SK-N-SH (cell line): ENCODE data around the gene EP300. TPM values are rescaled to one million over a fixed set of nuclear protein-coding genes. Genes with fewer than 3 reads are reported as not detected.

Experiments
- CTCF ChIA-PET: fragments of 300-600, 350-600 bp; formaldehyde crosslinking; extraction: SDS; loops from one replicate; lab custom pipeline; 2021; lab: Yijun Ruan, JAX
- POLR2A ChIA-PET: fragments of 350-600 bp; sonication (Branson Sonifier 250); formaldehyde crosslinking; extraction: SDS; loops from one replicate; lab custom pipeline; 2020; ENCODE audit warnings: antibody characterized with exemption, inconsistent platforms; lab: Yijun Ruan, JAX
- DNase-seq: peaks from one replicate; pipeline ENCODE4 v3.0.0; 2012
- H2AFZ ChIP-seq: fragments of 200-600 bp; sonication (generic); 2 replicates; pipeline ENCODE4 v1.8.1; 2016; ENCODE audit warnings: antibody characterized with exemption, mild to moderate bottlenecking, low read depth
- H3F3A ChIP-seq: fragments of 200-600 bp; sonication (generic); replicated peaks from 2 replicates; pipeline ENCODE3; 2016; ENCODE audit warnings: antibody characterized with exemption, mild to moderate bottlenecking; ENCODE audit not compliant: insufficient read depth
- H3K27ac ChIP-seq, 2 experiments: fragments of 200-500 bp in 1 of 2; fragments of 200-600 bp in 1 of 2; sonication (Bioruptor generic) in 1 of 2; sonication (generic), shearing (Covaris generic) in 1 of 2; 2 replicates each; pipeline versions ENCODE4 v1.5.1 to v1.6.1; 2014 to 2016; ENCODE audit warnings: low read depth in 2 of 2, inconsistent platforms in 1 of 2, low read length in 1 of 2, mild to moderate bottlenecking in 1 of 2, mixed read lengths in 1 of 2
- H3K27me3 ChIP-seq: fragments of 200-600 bp; sonication (generic), shearing (Covaris generic); 2 replicates; pipeline ENCODE4 v1.6.1; 2016; ENCODE audit warnings: mixed run types; ENCODE audit not compliant: insufficient read depth
- H3K36me3 ChIP-seq, 2 experiments: fragments of 200-500 bp in 1 of 2; fragments of 200-600 bp in 1 of 2; sonication (Bioruptor generic) in 1 of 2; sonication (generic) in 1 of 2; replicated peaks in 1 of 2; 2 replicates each; pipeline versions ENCODE3 to v1.5.1; 2014 to 2016; ENCODE audit warnings: low read length in 1 of 2, mild to moderate bottlenecking in 1 of 2; ENCODE audit not compliant: insufficient read depth in 2 of 2, control insufficient read depth in 1 of 2
- H3K4me1 ChIP-seq, 2 experiments: fragments of 200-500 bp in 1 of 2; fragments of 200-600 bp in 1 of 2; sonication (Bioruptor generic) in 1 of 2; sonication (generic), shearing (Covaris generic) in 1 of 2; 2 replicates each; pipeline versions ENCODE4 v1.5.1 to v1.6.1; 2014 to 2016; ENCODE audit warnings: low read depth in 1 of 2, low read length in 1 of 2, mixed run types in 1 of 2; ENCODE audit not compliant: insufficient read depth in 2 of 2, control insufficient read depth in 1 of 2
- H3K4me2 ChIP-seq: fragments of 200-600 bp; sonication (generic), shearing (Covaris generic); 2 replicates; pipeline ENCODE4 v1.6.1; 2017; ENCODE audit warnings: mixed run types
- H3K4me3 ChIP-seq, 2 experiments: fragments of 200-500 bp in 1 of 2; fragments of 200-600 bp in 1 of 2; sonication (Bioruptor generic) in 1 of 2; sonication (generic), shearing (Covaris generic) in 1 of 2; 2 replicates each; pipeline versions ENCODE4 v1.5.1 to v1.8.1; 2014 to 2016; ENCODE audit warnings: low read depth in 2 of 2, inconsistent platforms in 1 of 2, low read length in 1 of 2, mild to moderate bottlenecking in 1 of 2, mixed read lengths in 1 of 2, moderate library complexity in 1 of 2
- H3K79me2 ChIP-seq: fragments of 200-600 bp; sonication (generic); 2 replicates; pipeline ENCODE4 v1.8.1; 2017; ENCODE audit warnings: mild to moderate bottlenecking; ENCODE audit not compliant: insufficient read depth
- H3K9ac ChIP-seq: fragments of 200-600 bp; sonication (generic); 2 replicates; pipeline ENCODE4 v1.6.1; 2017; ENCODE audit warnings: mixed run types
- H3K9me2 ChIP-seq: fragments of 200-600 bp; sonication (generic); 2 replicates; pipeline ENCODE4 v1.6.1; 2017; ENCODE audit warnings: mixed run types
- H3K9me3 ChIP-seq: fragments of 200-600 bp; sonication (generic); 2 replicates; pipeline ENCODE4 v1.6.1; 2017; ENCODE audit warnings: mixed run types, mild to moderate bottlenecking, moderate library complexity
- H4K20me1 ChIP-seq: fragments of 200-600 bp; sonication (generic); 2 replicates; pipeline ENCODE4 v1.6.1; 2017; ENCODE audit warnings: mild to moderate bottlenecking, mixed run types; ENCODE audit not compliant: insufficient read depth
- CHD2 ChIP-seq: fragments of 150-350 bp; IDR thresholded peaks from 2 replicates; pipeline ENCODE4 v1.6.1; 2018; ENCODE audit warnings: low read length; ENCODE audit not compliant: partially characterized antibody
- EP300 ChIP-seq, 2 experiments: IDR thresholded peaks; 2 replicates each; pipeline versions ENCODE4 v1.4.0 to v1.6.1; 2012; ENCODE audit warnings: borderline replicate concordance in 1 of 2, low read depth in 1 of 2, low read length in 1 of 2
- EZH2phosphoT487 ChIP-seq: fragments of 200-600 bp; sonication (generic); IDR thresholded peaks from 2 replicates; pipeline ENCODE4 v1.6.1; 2017; ENCODE audit warnings: low read depth, mixed run types, mild to moderate bottlenecking, antibody characterized with exemption, moderate library complexity, borderline replicate concordance
- FOXJ3 ChIP-seq: sonication (generic); formaldehyde crosslinking; IDR thresholded peaks from 2 replicates; pipeline ENCODE4 v1.5.1; 2020; ENCODE audit warnings: mild to moderate bottlenecking, missing genetic modification reagents
- GATA2 ChIP-seq: sonication (generic); formaldehyde crosslinking; IDR thresholded peaks from 2 replicates; pipeline ENCODE4 v1.5.0; 2020; ENCODE audit warnings: mild to moderate bottlenecking, missing genetic modification reagents
- JUND ChIP-seq: IDR thresholded peaks from 2 replicates; pipeline ENCODE4 v1.4.0; 2012
- MEF2A ChIP-seq: IDR thresholded peaks from 2 replicates; pipeline ENCODE4 v1.4.0; 2012; ENCODE audit warnings: low read depth, borderline replicate concordance
- MXI1 ChIP-seq: IDR thresholded peaks from 2 replicates; pipeline ENCODE4 v1.6.1; 2012; ENCODE audit warnings: mild to moderate bottlenecking, low read depth, low read length, improper control_type of control experiment
- NRF1 ChIP-seq: IDR thresholded peaks from 2 replicates; pipeline ENCODE4 v1.6.1; 2012; ENCODE audit warnings: low read depth, mild to moderate bottlenecking, low read length
- RAD21 ChIP-seq: IDR thresholded peaks from 2 replicates; pipeline ENCODE4 v1.6.1; 2012; ENCODE audit warnings: mild to moderate bottlenecking, low read length
- RXRA ChIP-seq: IDR thresholded peaks from 2 replicates; pipeline ENCODE4 v1.4.0; 2012; ENCODE audit warnings: low read depth, mild to moderate bottlenecking, borderline replicate concordance
- SIN3A ChIP-seq: IDR thresholded peaks from 2 replicates; pipeline ENCODE4 v1.6.1; 2012; ENCODE audit warnings: low read depth, mild to moderate bottlenecking, low read length, moderate library complexity, borderline replicate concordance
- TCF12 ChIP-seq: IDR thresholded peaks from 2 replicates; pipeline ENCODE4 v1.4.0; 2012
- TEAD4 ChIP-seq: IDR thresholded peaks from 2 replicates; pipeline ENCODE4 v1.4.0; 2012; ENCODE audit warnings: mild to moderate bottlenecking, borderline replicate concordance; ENCODE audit not compliant: insufficient read depth
- USF2 ChIP-seq: fragments of 150-350 bp; IDR thresholded peaks from 2 replicates; pipeline ENCODE4 v1.6.1; 2017; ENCODE audit warnings: antibody characterized with exemption, low read length, low read depth, borderline replicate concordance
- YY1 ChIP-seq: IDR thresholded peaks from 2 replicates; pipeline ENCODE4 v1.4.0; 2012; ENCODE audit warnings: low read depth, mild to moderate bottlenecking
- WGBS: methylation state at CpG from one replicate; pipeline ENCODE4 v1.1.6; 2017; ENCODE audit warnings: low lambda C conversion rate; 5-methylcytosine and 5-hydroxymethylcytosine counted together
- polyA plus RNA-seq, 3 experiments: library from polyadenylated mRNA; depleted of rRNA; stranded (reverse); fragments of >200 nt; gene quantifications; 2 replicates each; pipeline ENCODE4 v1.2.3, GENCODE V29; 2012
- TF ChIP-seq, protein P1 (sequence below): IDR thresholded peaks from 2 replicates; pipeline ENCODE4 v1.6.1; 2012; ENCODE audit warnings: mild to moderate bottlenecking, low read depth, low read length, moderate library complexity
- TF ChIP-seq, protein P2 (sequence below): IDR thresholded peaks from 2 replicates; pipeline ENCODE4 v1.4.0; 2012; ENCODE audit warnings: low read depth, borderline replicate concordance
- TF ChIP-seq, protein P3 (sequence below): IDR thresholded peaks from 2 replicates; pipeline ENCODE4 v1.4.0; 2012; ENCODE audit warnings: low read depth
- TF ChIP-seq, protein P4 (sequence below): IDR thresholded peaks from 2 replicates; pipeline ENCODE4 v1.4.0; 2012; ENCODE audit warnings: low read depth, borderline replicate concordance
- TF ChIP-seq, protein P5 (sequence below): fragments of 150-350 bp; IDR thresholded peaks from 2 replicates; pipeline ENCODE4 v1.6.1; 2016; ENCODE audit warnings: mild to moderate bottlenecking, low read depth, low read length

Gene EP300
- polyA plus RNA-seq, 1 of the 3 experiments (the other 2 are of a cell fraction): 7.1 TPM

GRCh38 chr22:41057076-41057475 is 35.3 kb upstream of the EP300 start:
- POLR2A ChIA-PET: no interaction called here
- Histone ChIP-seq H3K9ac (no peak overlapping the region), H3K27me3 (no peaks in the 10 kb centered on the region), H3K4me2 (no peak overlapping the region), H3K27ac (no peak overlapping the region), H3K36me3 (no peaks in the 10 kb centered on the region), H3K9me3 (no peaks in the 10 kb centered on the region), H3K9me2 (no peaks in the 10 kb centered on the region), H3K79me2 (no peaks in the 10 kb centered on the region)
- DNase-seq: no peak
- TF ChIP-seq TCF12 (no peak), JUND (no peak)
- TF ChIP-seq, all 33 proteins: peak for 0
- no peak overlapping the region for H3K4me3 ChIP-seq
- H3F3A ChIP-seq: no peaks in the 10 kb centered on the region
- CTCF ChIA-PET: no interaction called here
- no peak overlapping the region for H2AFZ ChIP-seq
- no peaks in the 10 kb centered on the region for H3K4me1 ChIP-seq
- no peaks in the 10 kb centered on the region for H4K20me1 ChIP-seq

DNA sequence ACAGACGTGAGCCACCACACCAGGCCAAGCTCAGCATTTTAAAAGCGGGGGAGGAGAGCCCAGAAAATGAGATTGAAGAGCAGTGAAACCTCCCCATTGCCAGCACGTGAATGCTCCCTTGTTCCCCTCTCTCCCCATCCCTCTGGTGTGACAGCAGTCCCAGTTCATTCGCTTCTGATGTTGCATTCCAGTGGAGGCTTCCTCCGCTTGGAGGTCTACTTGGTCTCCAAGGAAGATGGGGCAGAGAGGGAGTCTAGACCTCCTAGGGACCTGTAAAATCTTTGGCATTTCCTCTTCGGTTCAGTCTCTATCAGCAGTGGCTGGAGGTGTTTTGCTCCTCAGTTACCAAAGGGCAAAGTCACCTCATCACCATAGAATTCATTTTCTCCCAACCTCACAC is 30.2 kb upstream of the EP300 start:
- H3K9me2 ChIP-seq: no peaks in the 10 kb centered on the region
- H3K9me3 ChIP-seq: no peaks in the 10 kb centered on the region
- POLR2A ChIA-PET: no interaction called here
- H3K4me1 ChIP-seq: no peaks in the 10 kb centered on the region
- no peak overlapping the region for H3K9ac ChIP-seq
- H2AFZ ChIP-seq: no peak overlapping the region
- no peaks in the 10 kb centered on the region for H4K20me1 ChIP-seq
- no peak overlapping the region for H3K4me3 ChIP-seq
- no peak overlapping the region for H3K4me2 ChIP-seq
- TF ChIP-seq, protein P1, sequence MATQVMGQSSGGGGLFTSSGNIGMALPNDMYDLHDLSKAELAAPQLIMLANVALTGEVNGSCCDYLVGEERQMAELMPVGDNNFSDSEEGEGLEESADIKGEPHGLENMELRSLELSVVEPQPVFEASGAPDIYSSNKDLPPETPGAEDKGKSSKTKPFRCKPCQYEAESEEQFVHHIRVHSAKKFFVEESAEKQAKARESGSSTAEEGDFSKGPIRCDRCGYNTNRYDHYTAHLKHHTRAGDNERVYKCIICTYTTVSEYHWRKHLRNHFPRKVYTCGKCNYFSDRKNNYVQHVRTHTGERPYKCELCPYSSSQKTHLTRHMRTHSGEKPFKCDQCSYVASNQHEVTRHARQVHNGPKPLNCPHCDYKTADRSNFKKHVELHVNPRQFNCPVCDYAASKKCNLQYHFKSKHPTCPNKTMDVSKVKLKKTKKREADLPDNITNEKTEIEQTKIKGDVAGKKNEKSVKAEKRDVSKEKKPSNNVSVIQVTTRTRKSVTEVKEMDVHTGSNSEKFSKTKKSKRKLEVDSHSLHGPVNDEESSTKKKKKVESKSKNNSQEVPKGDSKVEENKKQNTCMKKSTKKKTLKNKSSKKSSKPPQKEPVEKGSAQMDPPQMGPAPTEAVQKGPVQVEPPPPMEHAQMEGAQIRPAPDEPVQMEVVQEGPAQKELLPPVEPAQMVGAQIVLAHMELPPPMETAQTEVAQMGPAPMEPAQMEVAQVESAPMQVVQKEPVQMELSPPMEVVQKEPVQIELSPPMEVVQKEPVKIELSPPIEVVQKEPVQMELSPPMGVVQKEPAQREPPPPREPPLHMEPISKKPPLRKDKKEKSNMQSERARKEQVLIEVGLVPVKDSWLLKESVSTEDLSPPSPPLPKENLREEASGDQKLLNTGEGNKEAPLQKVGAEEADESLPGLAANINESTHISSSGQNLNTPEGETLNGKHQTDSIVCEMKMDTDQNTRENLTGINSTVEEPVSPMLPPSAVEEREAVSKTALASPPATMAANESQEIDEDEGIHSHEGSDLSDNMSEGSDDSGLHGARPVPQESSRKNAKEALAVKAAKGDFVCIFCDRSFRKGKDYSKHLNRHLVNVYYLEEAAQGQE: no peak
- TF ChIP-seq RXRA (no peak), MEF2A (no peak), GATA2 (CRISPR knock-in tag) (no peak), TEAD4 (no peak), USF2 (no peak), RAD21 (no peak), EP300 (IDR thresholded peaks at IDR 0.05; ENCODE audit: borderline replicate concordance in 1 of 2, low read depth in 1 of 2, low read length in 1 of 2) (no peak), SIN3A (no peak), YY1 (no peak), EZH2phosphoT487 (no peak), TCF12 (no peak), MXI1 (no peak), NRF1 (no peak), CHD2 (no peak), FOXJ3 (CRISPR knock-in tag) (no peak)
- TF ChIP-seq, protein P2, sequence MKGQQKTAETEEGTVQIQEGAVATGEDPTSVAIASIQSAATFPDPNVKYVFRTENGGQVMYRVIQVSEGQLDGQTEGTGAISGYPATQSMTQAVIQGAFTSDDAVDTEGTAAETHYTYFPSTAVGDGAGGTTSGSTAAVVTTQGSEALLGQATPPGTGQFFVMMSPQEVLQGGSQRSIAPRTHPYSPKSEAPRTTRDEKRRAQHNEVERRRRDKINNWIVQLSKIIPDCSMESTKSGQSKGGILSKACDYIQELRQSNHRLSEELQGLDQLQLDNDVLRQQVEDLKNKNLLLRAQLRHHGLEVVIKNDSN: no peak
- TF ChIP-seq, protein P3, sequence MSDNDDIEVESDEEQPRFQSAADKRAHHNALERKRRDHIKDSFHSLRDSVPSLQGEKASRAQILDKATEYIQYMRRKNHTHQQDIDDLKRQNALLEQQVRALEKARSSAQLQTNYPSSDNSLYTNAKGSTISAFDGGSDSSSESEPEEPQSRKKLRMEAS: no peak
- TF ChIP-seq, protein P4, sequence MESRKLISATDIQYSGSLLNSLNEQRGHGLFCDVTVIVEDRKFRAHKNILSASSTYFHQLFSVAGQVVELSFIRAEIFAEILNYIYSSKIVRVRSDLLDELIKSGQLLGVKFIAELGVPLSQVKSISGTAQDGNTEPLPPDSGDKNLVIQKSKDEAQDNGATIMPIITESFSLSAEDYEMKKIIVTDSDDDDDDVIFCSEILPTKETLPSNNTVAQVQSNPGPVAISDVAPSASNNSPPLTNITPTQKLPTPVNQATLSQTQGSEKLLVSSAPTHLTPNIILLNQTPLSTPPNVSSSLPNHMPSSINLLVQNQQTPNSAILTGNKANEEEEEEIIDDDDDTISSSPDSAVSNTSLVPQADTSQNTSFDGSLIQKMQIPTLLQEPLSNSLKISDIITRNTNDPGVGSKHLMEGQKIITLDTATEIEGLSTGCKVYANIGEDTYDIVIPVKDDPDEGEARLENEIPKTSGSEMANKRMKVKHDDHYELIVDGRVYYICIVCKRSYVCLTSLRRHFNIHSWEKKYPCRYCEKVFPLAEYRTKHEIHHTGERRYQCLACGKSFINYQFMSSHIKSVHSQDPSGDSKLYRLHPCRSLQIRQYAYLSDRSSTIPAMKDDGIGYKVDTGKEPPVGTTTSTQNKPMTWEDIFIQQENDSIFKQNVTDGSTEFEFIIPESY: no peak
- TF ChIP-seq, protein P5, sequence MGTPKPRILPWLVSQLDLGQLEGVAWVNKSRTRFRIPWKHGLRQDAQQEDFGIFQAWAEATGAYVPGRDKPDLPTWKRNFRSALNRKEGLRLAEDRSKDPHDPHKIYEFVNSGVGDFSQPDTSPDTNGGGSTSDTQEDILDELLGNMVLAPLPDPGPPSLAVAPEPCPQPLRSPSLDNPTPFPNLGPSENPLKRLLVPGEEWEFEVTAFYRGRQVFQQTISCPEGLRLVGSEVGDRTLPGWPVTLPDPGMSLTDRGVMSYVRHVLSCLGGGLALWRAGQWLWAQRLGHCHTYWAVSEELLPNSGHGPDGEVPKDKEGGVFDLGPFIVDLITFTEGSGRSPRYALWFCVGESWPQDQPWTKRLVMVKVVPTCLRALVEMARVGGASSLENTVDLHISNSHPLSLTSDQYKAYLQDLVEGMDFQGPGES: no peak
- WGBS: 66% methylated on average over 6 of the region's 6 CpGs
- H3F3A ChIP-seq: no peaks in the 10 kb centered on the region
- no peaks in the 10 kb centered on the region for H3K36me3 ChIP-seq
- H3K79me2 ChIP-seq: no peaks in the 10 kb centered on the region
- CTCF ChIA-PET: no interaction called here
- no peak overlapping the region for H3K27ac ChIP-seq
- no peaks in the 10 kb centered on the region for H3K27me3 ChIP-seq
- no peak for DNase-seq
